Memory B cell (primary cell): ENCODE data around the gene BPI.
"Not testable (repeated sequence)": the region's sequence is repeated elsewhere in the genome, so short reads cannot be mapped to it uniquely, and the experiment has no call there.

Source experiments
- ATAC-seq: fragments of 150-1000 bp; cut with Tn5 transposase; 2 replicates; pipeline ENCODE4 v1.10.0; 2021; ENCODE audit warnings: low read depth, mild to moderate bottlenecking, moderate library complexity
- DNase-seq, 2 donors: peaks; one replicate each; pipeline ENCODE4 v3.0.0; 2022; ENCODE audit warnings: low spot score in 2 of 2
- H3K27ac Mint-ChIP-seq: one replicate; pipeline ENCODE4 v1.8.0; 2022; ENCODE audit warnings: mild to moderate bottlenecking, moderate library complexity, mixed read lengths
- H3K27me3 Mint-ChIP-seq: one replicate; pipeline ENCODE4 v1.8.0; 2022; ENCODE audit warnings: mixed read lengths
- H3K36me3 Mint-ChIP-seq: one replicate; pipeline ENCODE4 v1.8.0; 2022; ENCODE audit warnings: mild to moderate bottlenecking, mixed read lengths
- H3K4me1 Mint-ChIP-seq: one replicate; pipeline ENCODE4 v1.8.0; 2022; ENCODE audit warnings: mixed read lengths
- H3K4me3 Mint-ChIP-seq: one replicate; pipeline ENCODE4 v1.8.0; 2022; ENCODE audit warnings: mild to moderate bottlenecking, moderate library complexity, mixed read lengths
- H3K9me3 Mint-ChIP-seq: one replicate; pipeline ENCODE4 v1.8.0; 2022; ENCODE audit warnings: mixed read lengths

The BPI gene

GRCh38 chr20:38304845-38305447, 990 bp downstream of the BPI start:
- no peak for DNase-seq
- Mint-ChIP-seq H3K4me3 (no peak overlapping the region), H3K27me3 (peaks cover 34% of the 10 kb centered on the region), H3K36me3 (no peaks in the 10 kb centered on the region), H3K27ac (no peak overlapping the region), H3K9me3 (no peaks in the 10 kb centered on the region), H3K4me1 (peaks cover 4% of the 10 kb centered on the region)
- no peak for ATAC-seq

- Mint-ChIP-seq H3K9me3 (no peaks in the 10 kb centered on the region), H3K27me3 (peaks cover 34% of the 10 kb centered on the region), H3K4me3 (no peak overlapping the region), H3K27ac (no peak overlapping the region), H3K36me3 (no peaks in the 10 kb centered on the region), H3K4me1 (peaks cover 4% of the 10 kb centered on the region)
- no peak for DNase-seq
- ATAC-seq = no peak
Observed at GRCh38 chr20:38305541-38305940, 1.6 kb downstream of the BPI start.

- no peak for DNase-seq
- peaks cover 37% of the 10 kb centered on the region for H3K27me3 Mint-ChIP-seq
Observed at GRCh38 chr20:38306379-38306778, 2.4 kb downstream of the BPI start.

GRCh38 chr20:38307371-38308046, 3.6 kb downstream of the BPI start:
- Mint-ChIP-seq H3K9me3 (no peaks in the 10 kb centered on the region), H3K36me3 (no peaks in the 10 kb centered on the region), H3K27ac (no peak overlapping the region), H3K4me1 (peaks cover 4% of the 10 kb centered on the region), H3K4me3 (no peak overlapping the region), H3K27me3 (peaks cover 37% of the 10 kb centered on the region)
- ATAC-seq (no peak), DNase-seq (no peak)

More at GRCh38 chr20:38306379-38306778, 2.4 kb downstream of the BPI start:
- H3K27ac Mint-ChIP-seq = no peak overlapping the region
- H3K4me1 Mint-ChIP-seq = peaks cover 4% of the 10 kb centered on the region
- H3K4me3 Mint-ChIP-seq = no peak overlapping the region
- H3K36me3 Mint-ChIP-seq = no peaks in the 10 kb centered on the region
- ATAC-seq = no peak
- H3K9me3 Mint-ChIP-seq = no peaks in the 10 kb centered on the region

- Mint-ChIP-seq H3K9me3 (no peaks in the 10 kb centered on the region), H3K4me3 (no peak overlapping the region), H3K36me3 (no peaks in the 10 kb centered on the region), H3K27ac (no peak overlapping the region), H3K4me1 (peaks cover 4% of the 10 kb centered on the region), H3K27me3 (peaks cover 34% of the 10 kb centered on the region)
- DNase-seq (no peak), ATAC-seq (no peak)
Observed at GRCh38 chr20:38308047-38308438, 4.1 kb downstream of the BPI start.

- Mint-ChIP-seq H3K4me3 (no peak overlapping the region), H3K4me1 (peaks cover 4% of the 10 kb centered on the region), H3K27me3 (peaks cover 30% of the 10 kb centered on the region), H3K9me3 (no peaks in the 10 kb centered on the region), H3K36me3 (no peaks in the 10 kb centered on the region), H3K27ac (no peak overlapping the region)
- DNase-seq (no peak), ATAC-seq (no peak)
Observed at GRCh38 chr20:38308447-38308846, 4.5 kb downstream of the BPI start.

- Mint-ChIP-seq H3K36me3 (no peaks in the 10 kb centered on the region), H3K4me3 (no peak overlapping the region), H3K27ac (no peak overlapping the region), H3K4me1 (no peaks in the 10 kb centered on the region), H3K27me3 (peaks cover 19% of the 10 kb centered on the region), H3K9me3 (no peaks in the 10 kb centered on the region)
- DNase-seq (no peak), ATAC-seq (no peak)
Observed at GRCh38 chr20:38311091-38311490, 7.1 kb downstream of the BPI start.

GRCh38 chr20:38311491-38311890, 7.5 kb downstream of the BPI start:
- no peak for DNase-seq
- H3K4me3 Mint-ChIP-seq = no peak overlapping the region
- no peak for ATAC-seq
- H3K9me3 Mint-ChIP-seq = no peaks in the 10 kb centered on the region
- no peaks in the 10 kb centered on the region for H3K36me3 Mint-ChIP-seq
- H3K27me3 Mint-ChIP-seq = peaks cover 18% of the 10 kb centered on the region
- H3K27ac Mint-ChIP-seq = no peak overlapping the region
- H3K4me1 Mint-ChIP-seq = no peaks in the 10 kb centered on the region

GRCh38 chr20:38313676-38314075, 9.7 kb downstream of the BPI start:
- no peaks in the 10 kb centered on the region for H3K36me3 Mint-ChIP-seq
- H3K27me3 Mint-ChIP-seq = peaks cover 18% of the 10 kb centered on the region
- H3K4me3 Mint-ChIP-seq = no peak overlapping the region
- DNase-seq (no peak), ATAC-seq (no peak)
- no peaks in the 10 kb centered on the region for H3K4me1 Mint-ChIP-seq
- no peaks in the 10 kb centered on the region for H3K9me3 Mint-ChIP-seq
- no peak overlapping the region for H3K27ac Mint-ChIP-seq

GRCh38 chr20:38314350-38314749, 10.4 kb downstream of the BPI start:
- not testable (repeated sequence) for H3K36me3 Mint-ChIP-seq, H3K4me1 Mint-ChIP-seq, DNase-seq, H3K9me3 Mint-ChIP-seq, H3K27ac Mint-ChIP-seq, ATAC-seq, H3K4me3 Mint-ChIP-seq
- H3K27me3 Mint-ChIP-seq = peaks cover 18% of the 10 kb centered on the region

- ATAC-seq (no peak), DNase-seq (no peak)
- Mint-ChIP-seq H3K27ac (no peak overlapping the region), H3K4me3 (no peak overlapping the region), H3K36me3 (no peaks in the 10 kb centered on the region), H3K9me3 (peaks cover under 1% of the 10 kb centered on the region), H3K27me3 (peaks cover 23% of the 10 kb centered on the region), H3K4me1 (peaks cover 1% of the 10 kb centered on the region)
Observed at GRCh38 chr20:38315290-38315966, 11.5 kb downstream of the BPI start.

GRCh38 chr20:38316341-38316740, 12.4 kb downstream of the BPI start:
- Mint-ChIP-seq H3K4me3 (no peak overlapping the region), H3K27ac (no peak overlapping the region), H3K36me3 (no peaks in the 10 kb centered on the region), H3K27me3 (peaks cover 18% of the 10 kb centered on the region), H3K4me1 (peaks cover 3% of the 10 kb centered on the region), H3K9me3 (peaks cover 3% of the 10 kb centered on the region)
- DNase-seq = no peak
- ATAC-seq = no peak

GRCh38 chr20:38317422-38317821, 13.5 kb downstream of the BPI start:
- Mint-ChIP-seq H3K4me1 (peaks cover 3% of the 10 kb centered on the region), H3K4me3 (no peak overlapping the region)

GRCh38 chr20:38320221-38320620, 16.3 kb downstream of the BPI start:
- no peak for ATAC-seq
- Mint-ChIP-seq H3K4me3 (no peak overlapping the region), H3K4me1 (peaks cover 3% of the 10 kb centered on the region), H3K9me3 (peaks cover 3% of the 10 kb centered on the region), H3K36me3 (no peaks in the 10 kb centered on the region), H3K27me3 (peaks cover 20% of the 10 kb centered on the region), H3K27ac (no peak overlapping the region)
- DNase-seq = no peak

More at GRCh38 chr20:38317422-38317821, 13.5 kb downstream of the BPI start:
- Mint-ChIP-seq H3K27ac (no peak overlapping the region), H3K27me3 (peaks cover 18% of the 10 kb centered on the region), H3K36me3 (no peaks in the 10 kb centered on the region), H3K9me3 (peaks cover 3% of the 10 kb centered on the region)
- DNase-seq = no peak
- no peak for ATAC-seq
